SK-N-SH (cell line): ENCODE data around the gene MVB12B. TPM values are rescaled to one million over a fixed set of nuclear protein-coding genes. Genes with fewer than 3 reads are reported as not detected.

ENCODE experiments used
- CTCF ChIA-PET: fragments of 300-600, 350-600 bp; formaldehyde crosslinking; extraction: SDS; loops from one replicate; lab custom pipeline; 2021; lab: Yijun Ruan, JAX
- POLR2A ChIA-PET: fragments of 350-600 bp; sonication (Branson Sonifier 250); formaldehyde crosslinking; extraction: SDS; loops from one replicate; lab custom pipeline; 2020; ENCODE audit warnings: antibody characterized with exemption, inconsistent platforms; lab: Yijun Ruan, JAX
- DNase-seq: peaks from one replicate; pipeline ENCODE4 v3.0.0; 2012
- H2AFZ ChIP-seq: fragments of 200-600 bp; sonication (generic); 2 replicates; pipeline ENCODE4 v1.8.1; 2016; ENCODE audit warnings: antibody characterized with exemption, mild to moderate bottlenecking, low read depth
- H3F3A ChIP-seq: fragments of 200-600 bp; sonication (generic); replicated peaks from 2 replicates; pipeline ENCODE3; 2016; ENCODE audit warnings: antibody characterized with exemption, mild to moderate bottlenecking; ENCODE audit not compliant: insufficient read depth
- H3K27ac ChIP-seq, 2 experiments: fragments of 200-500 bp in 1 of 2; fragments of 200-600 bp in 1 of 2; sonication (Bioruptor generic) in 1 of 2; sonication (generic), shearing (Covaris generic) in 1 of 2; 2 replicates each; pipeline versions ENCODE4 v1.5.1 to v1.6.1; 2014 to 2016; ENCODE audit warnings: low read depth in 2 of 2, inconsistent platforms in 1 of 2, low read length in 1 of 2, mild to moderate bottlenecking in 1 of 2, mixed read lengths in 1 of 2
- H3K27me3 ChIP-seq: fragments of 200-600 bp; sonication (generic), shearing (Covaris generic); 2 replicates; pipeline ENCODE4 v1.6.1; 2016; ENCODE audit warnings: mixed run types; ENCODE audit not compliant: insufficient read depth
- H3K36me3 ChIP-seq, 2 experiments: fragments of 200-500 bp in 1 of 2; fragments of 200-600 bp in 1 of 2; sonication (Bioruptor generic) in 1 of 2; sonication (generic) in 1 of 2; replicated peaks in 1 of 2; 2 replicates each; pipeline versions ENCODE3 to v1.5.1; 2014 to 2016; ENCODE audit warnings: low read length in 1 of 2, mild to moderate bottlenecking in 1 of 2; ENCODE audit not compliant: insufficient read depth in 2 of 2, control insufficient read depth in 1 of 2
- H3K4me1 ChIP-seq, 2 experiments: fragments of 200-500 bp in 1 of 2; fragments of 200-600 bp in 1 of 2; sonication (Bioruptor generic) in 1 of 2; sonication (generic), shearing (Covaris generic) in 1 of 2; 2 replicates each; pipeline versions ENCODE4 v1.5.1 to v1.6.1; 2014 to 2016; ENCODE audit warnings: low read depth in 1 of 2, low read length in 1 of 2, mixed run types in 1 of 2; ENCODE audit not compliant: insufficient read depth in 2 of 2, control insufficient read depth in 1 of 2
- H3K4me2 ChIP-seq: fragments of 200-600 bp; sonication (generic), shearing (Covaris generic); 2 replicates; pipeline ENCODE4 v1.6.1; 2017; ENCODE audit warnings: mixed run types
- H3K4me3 ChIP-seq, 2 experiments: fragments of 200-500 bp in 1 of 2; fragments of 200-600 bp in 1 of 2; sonication (Bioruptor generic) in 1 of 2; sonication (generic), shearing (Covaris generic) in 1 of 2; 2 replicates each; pipeline versions ENCODE4 v1.5.1 to v1.8.1; 2014 to 2016; ENCODE audit warnings: low read depth in 2 of 2, inconsistent platforms in 1 of 2, low read length in 1 of 2, mild to moderate bottlenecking in 1 of 2, mixed read lengths in 1 of 2, moderate library complexity in 1 of 2
- H3K79me2 ChIP-seq: fragments of 200-600 bp; sonication (generic); 2 replicates; pipeline ENCODE4 v1.8.1; 2017; ENCODE audit warnings: mild to moderate bottlenecking; ENCODE audit not compliant: insufficient read depth
- H3K9ac ChIP-seq: fragments of 200-600 bp; sonication (generic); 2 replicates; pipeline ENCODE4 v1.6.1; 2017; ENCODE audit warnings: mixed run types
- H3K9me2 ChIP-seq: fragments of 200-600 bp; sonication (generic); 2 replicates; pipeline ENCODE4 v1.6.1; 2017; ENCODE audit warnings: mixed run types
- H3K9me3 ChIP-seq: fragments of 200-600 bp; sonication (generic); 2 replicates; pipeline ENCODE4 v1.6.1; 2017; ENCODE audit warnings: mixed run types, mild to moderate bottlenecking, moderate library complexity
- H4K20me1 ChIP-seq: fragments of 200-600 bp; sonication (generic); 2 replicates; pipeline ENCODE4 v1.6.1; 2017; ENCODE audit warnings: mild to moderate bottlenecking, mixed run types; ENCODE audit not compliant: insufficient read depth
- EZH2phosphoT487 ChIP-seq: fragments of 200-600 bp; sonication (generic); IDR thresholded peaks from 2 replicates; pipeline ENCODE4 v1.6.1; 2017; ENCODE audit warnings: low read depth, mixed run types, mild to moderate bottlenecking, antibody characterized with exemption, moderate library complexity, borderline replicate concordance
- FOXJ3 ChIP-seq: sonication (generic); formaldehyde crosslinking; IDR thresholded peaks from 2 replicates; pipeline ENCODE4 v1.5.1; 2020; ENCODE audit warnings: mild to moderate bottlenecking, missing genetic modification reagents
- FOXM1 ChIP-seq: IDR thresholded peaks from 2 replicates; pipeline ENCODE4 v1.4.0; 2012; ENCODE audit warnings: low read depth, mild to moderate bottlenecking
- GABPA ChIP-seq: IDR thresholded peaks from 2 replicates; pipeline ENCODE4 v1.4.0; 2012; ENCODE audit warnings: low read depth, mild to moderate bottlenecking
- GATA2 ChIP-seq: sonication (generic); formaldehyde crosslinking; IDR thresholded peaks from 2 replicates; pipeline ENCODE4 v1.5.0; 2020; ENCODE audit warnings: mild to moderate bottlenecking, missing genetic modification reagents
- JUND ChIP-seq: IDR thresholded peaks from 2 replicates; pipeline ENCODE4 v1.4.0; 2012
- MAX ChIP-seq: IDR thresholded peaks from 2 replicates; pipeline ENCODE4 v1.4.0; 2012; ENCODE audit warnings: low read depth
- NRF1 ChIP-seq: IDR thresholded peaks from 2 replicates; pipeline ENCODE4 v1.6.1; 2012; ENCODE audit warnings: low read depth, mild to moderate bottlenecking, low read length
- POLR2AphosphoS5 ChIP-seq: IDR thresholded peaks from 2 replicates; pipeline ENCODE4 v1.6.1; 2012; ENCODE audit warnings: low read depth, low read length
- REST ChIP-seq: IDR thresholded peaks from 2 replicates; pipeline ENCODE4 v1.6.1; 2012; ENCODE audit warnings: mild to moderate bottlenecking, low read depth, low read length, moderate library complexity
- RFX5 ChIP-seq: IDR thresholded peaks from 2 replicates; pipeline ENCODE4 v1.6.1; 2012; ENCODE audit warnings: mild to moderate bottlenecking, improper control_type of control experiment, low read length
- RXRA ChIP-seq: IDR thresholded peaks from 2 replicates; pipeline ENCODE4 v1.4.0; 2012; ENCODE audit warnings: low read depth, mild to moderate bottlenecking, borderline replicate concordance
- TCF12 ChIP-seq: IDR thresholded peaks from 2 replicates; pipeline ENCODE4 v1.4.0; 2012
- USF2 ChIP-seq: fragments of 150-350 bp; IDR thresholded peaks from 2 replicates; pipeline ENCODE4 v1.6.1; 2017; ENCODE audit warnings: antibody characterized with exemption, low read length, low read depth, borderline replicate concordance
- WGBS: methylation state at CpG from one replicate; pipeline ENCODE4 v1.1.6; 2017; ENCODE audit warnings: low lambda C conversion rate; 5-methylcytosine and 5-hydroxymethylcytosine counted together
- polyA plus RNA-seq, 3 experiments: library from polyadenylated mRNA; depleted of rRNA; stranded (reverse); fragments of >200 nt; gene quantifications; 2 replicates each; pipeline ENCODE4 v1.2.3, GENCODE V29; 2012

The MVB12B gene
- polyA plus RNA-seq, 1 of the 3 experiments (the other 2 are of a cell fraction): 5.1 TPM

- WGBS: 92% methylated on average over 7 of the region's 7 CpGs
- POLR2A ChIA-PET: no interaction called here
- Histone ChIP-seq H3K9me2 (no peaks in the 10 kb centered on the region), H4K20me1 (no peaks in the 10 kb centered on the region), H3K9ac (no peak overlapping the region), H3K9me3 (no peaks in the 10 kb centered on the region), H3K36me3 (peaks cover 0 to 7% of the 10 kb centered on the region in 2 experiments), H3K27ac (no peak overlapping the region), H3K79me2 (no peaks in the 10 kb centered on the region), H3F3A (no peaks in the 10 kb centered on the region), H3K4me2 (no peak overlapping the region), H3K27me3 (no peaks in the 10 kb centered on the region), H3K4me1 (no peaks in the 10 kb centered on the region), H2AFZ (no peak overlapping the region), H3K4me3 (no peak overlapping the region)
- DNase-seq: no peak
- TF ChIP-seq POLR2AphosphoS5 (no peak), GATA2 (CRISPR knock-in tag) (no peak), EZH2phosphoT487 (no peak), FOXJ3 (no peak), RFX5 (no peak), GABPA (no peak), TCF12 (no peak), RXRA (no peak), MAX (no peak), REST (no peak), USF2 (no peak), JUND (no peak), NRF1 (no peak), FOXM1 (no peak)
- CTCF ChIA-PET: interaction anchor here (1.1 to 1.2 kb wide), 2 partner anchors 15 kb away, joined by 6 to 10 read pairs; no protein-coding TSS in a partner anchor
Measured at GRCh38 chr9:126413391-126414068, 86.9 kb downstream of the MVB12B start.
